Caco-2 (cell line): Measurements from ENCODE around the gene PHACTR1. TPM values are rescaled to one million over a fixed set of nuclear protein-coding genes. Genes with fewer than 3 reads are reported as not detected.

Experiments
- BruUV-seq: library from RNA; stranded (reverse); fragments of 400-500 nt; replicated peaks from 2 replicates; lab custom pipeline; 2021; lab: Mats Ljungman, UMichigan
- CTCF ChIA-PET: fragments of 300-600 bp; sonication (Branson Sonifier 250); formaldehyde crosslinking; loops from one replicate; lab custom pipeline; 2022; ENCODE audit warnings: antibody characterized with exemption; lab: Charles Lee
- POLR2A ChIA-PET: fragments of 300-600 bp; sonication (Branson Sonifier 250); formaldehyde crosslinking; loops from one replicate; lab custom pipeline; 2022; ENCODE audit warnings: antibody characterized with exemption; lab: Charles Lee
- DNase-seq, 2 experiments: peaks; one replicate each; pipeline versions ENCODE4 v3.0.0 to v3.0.0-alpha.2; 2020 to 2022
- H3K27me3 ChIP-seq: replicated peaks from 2 replicates; pipeline ENCODE4 v1.6.0; 2011; ENCODE audit warnings: low read length; ENCODE audit not compliant: control insufficient read depth, insufficient read depth
- H3K36me3 ChIP-seq: 2 replicates; pipeline ENCODE4 v1.5.1; 2011; ENCODE audit warnings: low read length; ENCODE audit not compliant: control insufficient read depth, insufficient read depth
- H3K4me1 ChIP-seq: fragments of 250-450 bp; sonication (Bioruptor Pico); 2 replicates; pipeline ENCODE4 v1.5.1; 2020; ENCODE audit warnings: mild to moderate bottlenecking
- H3K4me3 ChIP-seq: 2 replicates; pipeline ENCODE4 v1.5.1; 2011; ENCODE audit warnings: low read depth, mild to moderate bottlenecking, control low read depth, low read length
- H3K9me3 ChIP-seq: fragments of 250-450 bp; sonication (Bioruptor Pico); 2 replicates; pipeline ENCODE4 v1.5.1; 2020; ENCODE audit warnings: mild to moderate bottlenecking, moderate library complexity
- H3K27ac Mint-ChIP-seq: one replicate; pipeline ENCODE4 v1.8.0; 2022; ENCODE audit warnings: mixed read lengths; ENCODE audit not compliant: unreplicated experiment
- H3K27me3 Mint-ChIP-seq: one replicate; pipeline ENCODE4 v1.8.0; 2022; ENCODE audit warnings: mixed read lengths; ENCODE audit not compliant: insufficient read depth, unreplicated experiment
- H3K36me3 Mint-ChIP-seq: one replicate; pipeline ENCODE4 v1.8.0; 2022; ENCODE audit warnings: mild to moderate bottlenecking, mixed read lengths; ENCODE audit not compliant: insufficient read depth, unreplicated experiment
- H3K4me1 Mint-ChIP-seq: one replicate; pipeline ENCODE4 v1.8.0; 2022; ENCODE audit warnings: low read depth, mixed read lengths; ENCODE audit not compliant: unreplicated experiment
- H3K4me3 Mint-ChIP-seq: one replicate; pipeline ENCODE4 v1.8.0; 2022; ENCODE audit warnings: mild to moderate bottlenecking, moderate library complexity, mixed read lengths; ENCODE audit not compliant: unreplicated experiment
- H3K9me3 Mint-ChIP-seq: one replicate; pipeline ENCODE4 v1.8.0; 2022; ENCODE audit warnings: mixed read lengths; ENCODE audit not compliant: unreplicated experiment
- CTCF ChIP-seq, 2 experiments: fragments of 200-600 bp in 1 of 2; IDR thresholded peaks; 1 replicate in 1 of 2; 2 replicates in 1 of 2; pipeline versions ENCODE4 v1.5.1 to v1.8.0; 2011 to 2022; ENCODE audit warnings: antibody characterized with exemption in 1 of 2, control low read depth in 1 of 2, inconsistent platforms in 1 of 2, low read depth in 1 of 2, low read length in 1 of 2, mild to moderate bottlenecking in 1 of 2, moderate library complexity in 1 of 2; ENCODE audit not compliant: insufficient read depth in 1 of 2, severe bottlenecking in 1 of 2, unreplicated experiment in 1 of 2
- intact Hi-C: fragments of 100-400 bp; cut with micrococcal nuclease; formaldehyde crosslinking; loops from one replicate; pipeline ENCODE4 v1.10.0; 2022; ENCODE audit not compliant: unreplicated experiment
- total RNA-seq: library from RNA; stranded (reverse); gene quantifications from 2 replicates; pipeline ENCODE4 v1.2.3, GENCODE V29; 2022

Gene PHACTR1
- total RNA-seq, 1 experiment from 2014 or later = 0.41 TPM

GRCh38 chr6:13216236-13217014 lies 499.9 kb downstream of the PHACTR1 start:
- no TSS peak for BruUV-seq
- no peak for DNase-seq
- TF ChIP-seq CTCF (IDR thresholded peaks at IDR 0.05; ENCODE audit: insufficient read depth in 1 of 2, low read depth in 1 of 2, low read length in 1 of 2, severe bottlenecking in 1 of 2, unreplicated experiment in 1 of 2) = no peak
- H3K4me3 ChIP-seq = no peak overlapping the region
- peaks cover 23% of the 10 kb centered on the region for H3K4me1 Mint-ChIP-seq
- no peaks in the 10 kb centered on the region for H3K36me3 Mint-ChIP-seq
- intact Hi-C loops = loop anchor here (5.0 kb wide), 3 partner anchors 51 to 111 kb away; partner anchors contain the start of gene TBC1D7
- CTCF ChIA-PET = no interaction called here
- no peak overlapping the region for H3K27ac Mint-ChIP-seq
- peaks cover 39% of the 10 kb centered on the region for H3K4me1 ChIP-seq
- H3K4me3 Mint-ChIP-seq = no peak overlapping the region
- no peaks in the 10 kb centered on the region for H3K36me3 ChIP-seq
- POLR2A ChIA-PET = no interaction called here
- H3K9me3 Mint-ChIP-seq = peaks cover 21% of the 10 kb centered on the region
- H3K9me3 ChIP-seq = no peaks in the 10 kb centered on the region
- H3K27me3 ChIP-seq = no peaks in the 10 kb centered on the region
- no peaks in the 10 kb centered on the region for H3K27me3 Mint-ChIP-seq

GRCh38 chr6:13217206-13217905 lies 500.8 kb downstream of the PHACTR1 start:
- peak overlapping the region; percentile 1 for H3K4me3 Mint-ChIP-seq
- no peak for TF ChIP-seq CTCF (IDR thresholded peaks at IDR 0.05; ENCODE audit: insufficient read depth in 1 of 2, low read depth in 1 of 2, low read length in 1 of 2, severe bottlenecking in 1 of 2, unreplicated experiment in 1 of 2)
- no TSS peak for BruUV-seq
- no peaks in the 10 kb centered on the region for H3K27me3 ChIP-seq
- intact Hi-C loops = loop anchor here (5.0 kb wide), 3 partner anchors 50 to 110 kb away; partner anchors contain the start of gene TBC1D7
- H3K36me3 Mint-ChIP-seq = no peaks in the 10 kb centered on the region
- peaks cover 21% of the 10 kb centered on the region for H3K9me3 Mint-ChIP-seq
- no peaks in the 10 kb centered on the region for H3K9me3 ChIP-seq
- no peak overlapping the region for H3K4me3 ChIP-seq
- CTCF ChIA-PET = interaction anchor here (0.6 to 1.4 kb wide), 2 partner anchors 57 to 111 kb away, joined by 3 read pairs; partner anchors contain the start of gene TBC1D7
- peaks cover 23% of the 10 kb centered on the region for H3K4me1 Mint-ChIP-seq
- peak in 1 of 2 experiments; percentile 25 for DNase-seq
- H3K27me3 Mint-ChIP-seq = no peaks in the 10 kb centered on the region
- H3K36me3 ChIP-seq = no peaks in the 10 kb centered on the region
- peak overlapping the region; percentile 81 for H3K27ac Mint-ChIP-seq
- peaks cover 39% of the 10 kb centered on the region for H3K4me1 ChIP-seq
- POLR2A ChIA-PET = no interaction called here

GRCh38 chr6:13220266-13220665 lies 503.7 kb downstream of the PHACTR1 start:
- ChIA-PET POLR2A (no interaction called here), CTCF (no interaction called here)
- intact Hi-C loops = no loop called here
- no peaks in the 10 kb centered on the region for H3K9me3 ChIP-seq
- DNase-seq = no peak
- Mint-ChIP-seq H3K4me1 (peaks cover 23% of the 10 kb centered on the region), H3K36me3 (no peaks in the 10 kb centered on the region), H3K27me3 (no peaks in the 10 kb centered on the region), H3K4me3 (no peak overlapping the region), H3K27ac (no peak overlapping the region), H3K9me3 (peaks cover 19% of the 10 kb centered on the region)
- H3K4me1 ChIP-seq = peaks cover 42% of the 10 kb centered on the region
- H3K27me3 ChIP-seq = no peaks in the 10 kb centered on the region
- BruUV-seq = no TSS peak
- TF ChIP-seq CTCF (IDR thresholded peaks at IDR 0.05; ENCODE audit: insufficient read depth in 1 of 2, low read depth in 1 of 2, low read length in 1 of 2, severe bottlenecking in 1 of 2, unreplicated experiment in 1 of 2) = no peak
- H3K4me3 ChIP-seq = no peak overlapping the region
- no peaks in the 10 kb centered on the region for H3K36me3 ChIP-seq
